GM12872 (cell line): Measurements from ENCODE around the gene MSL3B.

Source experiments
- CTCF ChIP-seq: IDR thresholded peaks from 3 replicates; pipeline ENCODE4 v1.5.1; 2011; ENCODE audit warnings: low read depth, mild to moderate bottlenecking, low read length, moderate library complexity; ENCODE audit not compliant: insufficient read depth

MSL3B gene

GRCh38 chr2:233822781-233823730 lies 45.1 kb downstream of the MSL3B start:
- no peak for TF ChIP-seq CTCF

GRCh38 chr2:233822101-233822771 lies 46.0 kb downstream of the MSL3B start:
- no peak for TF ChIP-seq CTCF

GRCh38 chr2:233821709-233822100 lies 46.5 kb downstream of the MSL3B start:
- TF ChIP-seq CTCF, result no peak

- TF ChIP-seq CTCF, result no peak
Measured at GRCh38 chr2:233821196-233821595, 47.0 kb downstream of the MSL3B start.

- TF ChIP-seq CTCF, result no peak
Measured at GRCh38 chr2:233820774-233821105, 47.4 kb downstream of the MSL3B start.

- TF ChIP-seq CTCF, result no peak
Measured at GRCh38 chr2:233819884-233820773, 48.1 kb downstream of the MSL3B start.
